HG03342 (cell line): ENCODE measurements around the gene SEZ6L.

Experiments
- ATAC-seq: cut with Tn5 transposase; IDR thresholded peaks from one replicate; pipeline ENCODE4 v1.9.1; 2021; ENCODE audit warnings: mild to moderate bottlenecking, moderate library complexity; ENCODE audit not compliant: unreplicated experiment

SEZ6L gene

GRCh38 chr22:26239581-26239980 lies 70.3 kb downstream of the SEZ6L start:
- ATAC-seq, result no peak

- ATAC-seq, result no peak
These were observed 72.1 kb downstream of the SEZ6L start for GRCh38 chr22:26241361-26241760.

GRCh38 chr22:26245001-26245400 lies 75.7 kb downstream of the SEZ6L start:
- ATAC-seq, result no peak

- no peak for ATAC-seq
These were observed 77.3 kb downstream of the SEZ6L start for GRCh38 chr22:26246552-26246951.

GRCh38 chr22:26251869-26252268 lies 82.6 kb downstream of the SEZ6L start:
- ATAC-seq, result no peak

- ATAC-seq, result no peak
These were observed 90.2 kb downstream of the SEZ6L start for GRCh38 chr22:26259510-26259909.

GRCh38 chr22:26264162-26264561 lies 94.9 kb downstream of the SEZ6L start:
- ATAC-seq, result no peak

GRCh38 chr22:26265281-26265680 lies 96.0 kb downstream of the SEZ6L start:
- ATAC-seq, result no peak

- ATAC-seq, result no peak
These were observed 96.6 kb downstream of the SEZ6L start for GRCh38 chr22:26265909-26266308.

GRCh38 chr22:26267856-26268255 lies 98.6 kb downstream of the SEZ6L start:
- no peak for ATAC-seq

GRCh38 chr22:26269572-26269971 lies 100.3 kb downstream of the SEZ6L start:
- no peak for ATAC-seq

- no peak for ATAC-seq
These were observed 102.2 kb downstream of the SEZ6L start for GRCh38 chr22:26271427-26271826.

GRCh38 chr22:26273011-26273675 lies 103.9 kb downstream of the SEZ6L start:
- no peak for ATAC-seq

- no peak for ATAC-seq
These were observed 107.4 kb downstream of the SEZ6L start for GRCh38 chr22:26276529-26277160.

GRCh38 chr22:26281941-26282340 lies 112.7 kb downstream of the SEZ6L start:
- no peak for ATAC-seq

- no peak for ATAC-seq
These were observed 114.1 kb downstream of the SEZ6L start for GRCh38 chr22:26283330-26283729.

GRCh38 chr22:26285632-26286031 lies 116.4 kb downstream of the SEZ6L start:
- no peak for ATAC-seq

- no peak for ATAC-seq
These were observed 117.0 kb downstream of the SEZ6L start for GRCh38 chr22:26286091-26286820.

GRCh38 chr22:26287382-26288225 lies 118.3 kb downstream of the SEZ6L start:
- ATAC-seq, result no peak

GRCh38 chr22:26289611-26290101 lies 120.4 kb downstream of the SEZ6L start:
- no peak for ATAC-seq
